T-helper 1 cell (primary cell): Measurements from ENCODE around the gene PDE6A.

ENCODE experiments used
- DNase-seq, 5 donors: peaks; one replicate each; pipeline ENCODE4 v3.0.0-alpha.2; 2012 to 2020
- total RNA-seq, 4 donors: gene quantifications; one replicate each; lab custom pipeline; 2026; lab: John Stamatoyannopoulos, UW

Gene PDE6A
- total RNA-seq = 0 reads per million in 4 donors

GRCh38 chr5:149944666-149945065 lies at the start of gene PDE6A:
PDE6A (minus strand) TSS chr5:149944793; CDS start chr5:149944673, 120 bp downstream.
- DNase-seq = no peak

DNA sequence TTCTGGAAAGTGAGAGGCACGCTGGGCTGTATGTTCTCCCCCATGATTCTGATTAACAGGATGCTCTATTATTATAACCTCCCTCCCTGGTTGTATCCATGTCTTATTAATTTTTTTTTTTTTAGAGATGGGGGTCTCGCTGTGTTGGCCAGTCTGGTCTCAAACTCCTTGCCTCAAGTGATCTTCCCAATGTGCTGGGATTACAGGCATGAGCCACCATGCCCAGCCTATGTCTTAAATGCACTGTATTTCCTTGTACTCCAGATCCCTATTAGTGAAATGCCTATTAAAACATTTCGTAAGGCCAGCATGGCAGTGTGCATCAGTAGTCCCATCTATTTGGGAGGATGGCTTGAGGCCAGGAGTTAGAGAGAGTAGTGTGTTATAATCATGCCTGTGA lies 48.9 kb upstream of the PDE6A start:
- no peak for DNase-seq

GRCh38 chr5:149990518-149991376 lies 46.2 kb upstream of the PDE6A start:
- peak; percentile 26 to 66 (median 49) for DNase-seq

- no peak for DNase-seq
Measured at GRCh38 chr5:149988126-149988525, 43.5 kb upstream of the PDE6A start.

DNA sequence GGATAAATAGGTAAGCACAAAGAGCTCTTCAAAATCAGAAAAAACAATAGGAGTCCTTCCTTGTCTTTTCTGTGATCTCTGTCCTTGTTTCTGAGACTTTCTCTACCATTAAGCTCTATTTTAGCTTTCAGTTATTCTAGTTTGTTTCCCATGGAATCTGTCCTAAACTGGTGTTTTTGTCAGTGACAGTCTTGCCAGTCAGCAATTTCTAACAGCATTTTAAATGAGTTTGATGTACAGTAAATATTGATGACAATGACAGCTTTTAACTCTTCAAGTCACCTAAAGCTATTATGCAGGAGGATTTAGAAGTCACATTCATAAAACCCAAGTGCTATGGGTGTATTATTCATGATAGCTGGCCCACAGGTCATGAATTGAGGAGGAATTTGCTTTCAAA lies 37.9 kb upstream of the PDE6A start:
- no peak for DNase-seq

DNA sequence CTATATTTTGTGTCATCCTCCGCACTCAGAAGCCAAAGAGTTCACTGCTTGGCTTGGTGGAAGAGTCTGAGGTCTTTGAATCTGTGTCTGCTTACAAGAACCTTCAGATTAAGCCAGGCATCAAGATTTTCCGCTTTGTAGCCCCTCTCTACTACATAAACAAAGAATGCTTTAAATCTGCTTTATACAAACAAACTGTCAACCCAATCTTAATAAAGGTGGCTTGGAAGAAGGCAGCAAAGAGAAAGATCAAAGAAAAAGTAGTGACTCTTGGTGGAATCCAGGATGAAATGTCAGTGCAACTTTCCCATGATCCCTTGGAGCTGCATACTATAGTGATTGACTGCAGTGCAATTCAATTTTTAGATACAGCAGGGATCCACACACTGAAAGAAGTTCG lies 36.6 kb upstream of the PDE6A start:
- DNase-seq = no peak

DNA sequence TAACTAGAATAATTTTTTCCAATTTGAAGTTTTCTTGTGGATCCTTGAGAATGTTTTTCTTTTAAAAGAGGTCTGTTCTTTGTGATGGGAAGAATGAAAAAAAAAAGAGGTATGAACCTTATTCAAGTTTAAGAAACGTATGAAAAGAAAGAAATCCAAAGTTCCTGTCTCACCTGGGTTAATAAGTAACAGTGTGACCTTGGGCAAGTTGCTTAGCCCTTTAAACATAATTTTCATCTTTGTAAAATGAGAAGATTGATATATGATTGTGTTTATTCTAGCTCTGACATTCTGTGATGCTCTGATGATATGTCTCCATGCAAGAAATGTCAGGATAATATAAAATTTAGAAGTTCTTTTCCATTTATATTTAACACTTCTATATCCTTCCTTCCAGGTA lies 35.3 kb upstream of the PDE6A start:
- DNase-seq = no peak

GRCh38 chr5:149975409-149975808 lies 30.8 kb upstream of the PDE6A start:
- DNase-seq = no peak

GRCh38 chr5:149969181-149969930 lies 24.8 kb upstream of the PDE6A start:
- DNase-seq = no peak

DNA sequence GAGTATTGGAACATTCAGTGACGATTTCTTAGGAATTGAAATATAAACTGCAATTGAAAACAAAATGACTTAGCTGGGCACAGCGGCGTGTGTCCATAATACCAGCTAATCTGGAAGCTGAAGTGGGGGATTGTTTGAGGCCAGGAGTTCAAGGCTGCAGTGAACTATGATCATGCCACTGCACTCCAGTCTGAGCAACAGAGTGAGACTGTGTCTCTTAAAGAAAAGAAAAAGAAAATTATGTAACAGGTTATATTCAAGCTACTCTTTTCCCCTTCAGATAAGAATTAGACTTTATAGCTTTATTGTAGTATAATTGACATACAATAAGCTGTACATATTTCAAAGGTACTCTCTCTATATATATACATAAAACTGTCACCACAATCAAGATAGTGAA lies 22.4 kb upstream of the PDE6A start:
- no peak for DNase-seq

DNA sequence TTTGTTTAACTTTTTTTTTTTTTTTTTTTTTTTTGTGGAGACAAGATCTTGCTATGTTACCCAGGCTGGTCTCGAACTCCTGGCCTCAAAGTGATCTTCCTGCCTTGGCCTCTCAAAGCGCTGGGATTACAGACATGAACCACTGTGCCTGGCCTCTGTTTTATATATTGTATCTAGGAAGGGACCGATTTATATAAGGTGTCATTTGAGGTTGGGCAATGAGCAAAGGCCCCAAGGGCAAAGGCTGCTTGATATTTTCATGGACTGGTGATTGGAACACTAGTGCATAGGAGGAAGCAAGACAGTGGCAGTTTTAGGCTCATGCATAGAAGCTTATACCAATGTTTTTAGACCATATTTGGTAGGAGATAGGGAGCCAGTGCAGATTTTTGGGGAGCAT lies 19.1 kb upstream of the PDE6A start:
- no peak for DNase-seq

GRCh38 chr5:149962601-149963300 lies 18.2 kb upstream of the PDE6A start:
- DNase-seq = no peak

DNA sequence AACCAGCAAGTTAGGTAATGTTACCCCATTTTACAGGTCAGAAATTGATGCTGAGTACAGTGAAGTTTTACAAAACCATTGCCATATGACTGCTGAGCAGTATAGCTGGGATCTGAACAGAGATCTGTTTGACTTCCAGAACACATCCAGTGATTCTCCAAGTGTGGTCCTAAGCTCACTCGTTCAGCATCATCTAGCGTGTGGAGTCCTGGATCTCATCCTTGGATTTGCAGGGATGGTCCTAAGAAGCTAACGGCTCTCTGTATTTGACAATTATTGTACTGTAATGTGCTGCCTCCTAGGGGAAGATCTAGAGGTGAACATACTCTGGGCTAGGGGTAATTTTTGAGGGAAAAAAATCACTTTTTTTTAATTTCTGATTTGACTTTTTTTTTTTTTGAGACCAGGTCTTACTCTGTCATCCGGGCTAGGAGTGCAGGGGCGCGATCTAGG lies 17.4 kb upstream of the PDE6A start:
- DNase-seq = peak in 1 of 5 donors; percentile 7

- DNase-seq = no peak
Measured at GRCh38 chr5:149961186-149961685, 16.6 kb upstream of the PDE6A start.

DNA sequence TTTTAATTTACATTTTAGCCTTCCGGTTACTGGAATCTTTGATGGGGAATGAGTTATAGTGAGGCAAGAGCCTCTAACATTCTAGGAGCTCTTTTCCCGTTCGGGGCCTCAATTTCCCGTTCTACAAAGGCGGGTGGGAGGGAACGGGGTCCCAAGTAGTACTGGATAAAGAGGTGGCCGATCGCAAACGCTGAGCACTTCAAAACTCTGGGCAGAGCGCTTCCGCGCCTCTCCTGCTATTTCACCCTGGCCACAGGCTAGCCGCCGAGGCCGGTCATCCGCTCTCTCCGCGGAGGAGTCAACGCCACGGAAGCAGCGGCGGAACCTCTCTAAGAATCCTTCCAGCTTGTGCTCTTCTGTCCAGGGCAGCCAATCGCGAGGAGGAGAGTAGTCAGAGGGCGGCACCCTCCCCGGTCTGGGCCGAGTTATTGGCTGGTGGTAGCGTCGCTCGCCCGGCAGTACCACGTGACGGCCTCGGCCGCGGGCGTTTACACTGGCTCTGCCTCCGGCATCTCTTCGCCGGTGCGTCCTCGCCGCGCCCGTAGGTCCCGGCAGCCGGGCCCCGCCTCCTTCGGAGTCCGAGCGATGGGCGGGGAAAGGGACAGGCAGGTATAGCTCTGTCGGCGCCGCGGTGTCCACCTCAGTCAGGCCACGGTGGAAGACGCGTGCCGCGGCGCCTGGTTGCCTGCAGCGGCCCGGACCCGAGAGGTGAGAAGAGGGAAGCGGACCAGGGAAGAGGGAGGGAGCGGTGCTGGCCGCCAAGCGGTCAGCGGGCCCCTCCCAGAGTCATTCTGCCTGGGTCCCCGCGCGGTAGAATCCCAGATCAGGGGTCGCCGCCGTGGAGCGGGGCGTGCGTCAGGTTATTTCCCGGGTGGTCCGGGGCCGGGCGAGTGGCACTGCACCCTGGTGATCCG lies 15.9 kb upstream of the PDE6A start, which contains the start of gene SLC26A2:
Gene SLC26A2 (plus strand): TSS at position 487 of the 914 bp plus-strand sequence. CDS start 16,895 bp downstream, outside the sequence.
- DNase-seq = peak; percentile 88 to 97 (median 91)

GRCh38 chr5:149959406-149960236 lies 15.0 kb upstream of the PDE6A start:
- peak in 4 of 5 donors; percentile 10 to 82 (median 11) for DNase-seq

GRCh38 chr5:149957855-149958254 lies 13.3 kb upstream of the PDE6A start:
- DNase-seq = no peak

GRCh38 chr5:149956685-149957084 lies 12.1 kb upstream of the PDE6A start:
- DNase-seq = no peak

- no peak for DNase-seq
Measured at GRCh38 chr5:149954798-149955197, 10.2 kb upstream of the PDE6A start.

GRCh38 chr5:149953436-149954121 lies 9.0 kb upstream of the PDE6A start:
- no peak for DNase-seq
